Caco-2 (cell line): ENCODE data around the gene GRK1. TPM values are rescaled to one million over a fixed set of nuclear protein-coding genes. Genes with fewer than 3 reads are reported as not detected.
"Not testable (repeated sequence)": the region's sequence is repeated elsewhere in the genome, so short reads cannot be mapped to it uniquely, and the experiment has no call there.

Experiments
- BruUV-seq: library from RNA; stranded (reverse); fragments of 400-500 nt; replicated peaks from 2 replicates; lab custom pipeline; 2021; lab: Mats Ljungman, UMichigan
- CTCF ChIA-PET: fragments of 300-600 bp; sonication (Branson Sonifier 250); formaldehyde crosslinking; loops from one replicate; lab custom pipeline; 2022; ENCODE audit warnings: antibody characterized with exemption; lab: Charles Lee
- POLR2A ChIA-PET: fragments of 300-600 bp; sonication (Branson Sonifier 250); formaldehyde crosslinking; loops from one replicate; lab custom pipeline; 2022; ENCODE audit warnings: antibody characterized with exemption; lab: Charles Lee
- DNase-seq, 2 experiments: peaks; one replicate each; pipeline versions ENCODE4 v3.0.0 to v3.0.0-alpha.2; 2020 to 2022
- H3K27me3 ChIP-seq: replicated peaks from 2 replicates; pipeline ENCODE4 v1.6.0; 2011; ENCODE audit warnings: low read length; ENCODE audit not compliant: control insufficient read depth, insufficient read depth
- H3K36me3 ChIP-seq: 2 replicates; pipeline ENCODE4 v1.5.1; 2011; ENCODE audit warnings: low read length; ENCODE audit not compliant: control insufficient read depth, insufficient read depth
- H3K4me1 ChIP-seq: fragments of 250-450 bp; sonication (Bioruptor Pico); 2 replicates; pipeline ENCODE4 v1.5.1; 2020; ENCODE audit warnings: mild to moderate bottlenecking
- H3K4me3 ChIP-seq: 2 replicates; pipeline ENCODE4 v1.5.1; 2011; ENCODE audit warnings: low read depth, mild to moderate bottlenecking, control low read depth, low read length
- H3K9me3 ChIP-seq: fragments of 250-450 bp; sonication (Bioruptor Pico); 2 replicates; pipeline ENCODE4 v1.5.1; 2020; ENCODE audit warnings: mild to moderate bottlenecking, moderate library complexity
- H3K27ac Mint-ChIP-seq: one replicate; pipeline ENCODE4 v1.8.0; 2022; ENCODE audit warnings: mixed read lengths; ENCODE audit not compliant: unreplicated experiment
- H3K27me3 Mint-ChIP-seq: one replicate; pipeline ENCODE4 v1.8.0; 2022; ENCODE audit warnings: mixed read lengths; ENCODE audit not compliant: insufficient read depth, unreplicated experiment
- H3K36me3 Mint-ChIP-seq: one replicate; pipeline ENCODE4 v1.8.0; 2022; ENCODE audit warnings: mild to moderate bottlenecking, mixed read lengths; ENCODE audit not compliant: insufficient read depth, unreplicated experiment
- H3K4me1 Mint-ChIP-seq: one replicate; pipeline ENCODE4 v1.8.0; 2022; ENCODE audit warnings: low read depth, mixed read lengths; ENCODE audit not compliant: unreplicated experiment
- H3K4me3 Mint-ChIP-seq: one replicate; pipeline ENCODE4 v1.8.0; 2022; ENCODE audit warnings: mild to moderate bottlenecking, moderate library complexity, mixed read lengths; ENCODE audit not compliant: unreplicated experiment
- H3K9me3 Mint-ChIP-seq: one replicate; pipeline ENCODE4 v1.8.0; 2022; ENCODE audit warnings: mixed read lengths; ENCODE audit not compliant: unreplicated experiment
- intact Hi-C: fragments of 100-400 bp; cut with micrococcal nuclease; formaldehyde crosslinking; loops from one replicate; pipeline ENCODE4 v1.10.0; 2022; ENCODE audit not compliant: unreplicated experiment
- total RNA-seq: library from RNA; stranded (reverse); gene quantifications from 2 replicates; pipeline ENCODE4 v1.2.3, GENCODE V29; 2022
- TF ChIP-seq, protein P1 (sequence below), 2 experiments: fragments of 200-600 bp in 1 of 2; IDR thresholded peaks; 1 replicate in 1 of 2; 2 replicates in 1 of 2; pipeline versions ENCODE4 v1.5.1 to v1.8.0; 2011 to 2022; ENCODE audit warnings: antibody characterized with exemption in 1 of 2, control low read depth in 1 of 2, inconsistent platforms in 1 of 2, low read depth in 1 of 2, low read length in 1 of 2, mild to moderate bottlenecking in 1 of 2, moderate library complexity in 1 of 2; ENCODE audit not compliant: insufficient read depth in 1 of 2, severe bottlenecking in 1 of 2, unreplicated experiment in 1 of 2

Gene GRK1
- total RNA-seq, 1 experiment from 2014 or later: not detected

DNA sequence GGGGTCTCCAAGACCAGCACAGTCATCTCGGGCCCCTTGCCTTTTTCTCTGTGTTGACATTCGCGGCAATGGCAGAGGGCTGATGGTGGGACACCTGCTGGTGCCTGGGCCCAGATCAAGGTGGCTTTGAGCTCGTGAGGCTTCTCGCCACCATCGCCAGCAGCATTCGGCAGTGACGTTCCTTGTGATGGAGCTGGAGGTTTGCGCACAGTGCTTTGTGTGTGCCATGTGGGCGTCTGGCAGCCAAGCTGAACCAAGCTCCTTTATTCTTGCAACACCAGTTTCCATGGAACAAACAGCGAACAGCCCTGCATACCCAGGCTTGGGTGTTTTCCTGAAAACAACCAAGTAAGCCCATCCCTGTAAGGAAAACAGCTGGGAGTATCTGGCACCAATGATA, 82.9 kb downstream of the GRK1 start:
- POLR2A ChIA-PET: no interaction called here
- no peak overlapping the region for H3K27ac Mint-ChIP-seq

DNA sequence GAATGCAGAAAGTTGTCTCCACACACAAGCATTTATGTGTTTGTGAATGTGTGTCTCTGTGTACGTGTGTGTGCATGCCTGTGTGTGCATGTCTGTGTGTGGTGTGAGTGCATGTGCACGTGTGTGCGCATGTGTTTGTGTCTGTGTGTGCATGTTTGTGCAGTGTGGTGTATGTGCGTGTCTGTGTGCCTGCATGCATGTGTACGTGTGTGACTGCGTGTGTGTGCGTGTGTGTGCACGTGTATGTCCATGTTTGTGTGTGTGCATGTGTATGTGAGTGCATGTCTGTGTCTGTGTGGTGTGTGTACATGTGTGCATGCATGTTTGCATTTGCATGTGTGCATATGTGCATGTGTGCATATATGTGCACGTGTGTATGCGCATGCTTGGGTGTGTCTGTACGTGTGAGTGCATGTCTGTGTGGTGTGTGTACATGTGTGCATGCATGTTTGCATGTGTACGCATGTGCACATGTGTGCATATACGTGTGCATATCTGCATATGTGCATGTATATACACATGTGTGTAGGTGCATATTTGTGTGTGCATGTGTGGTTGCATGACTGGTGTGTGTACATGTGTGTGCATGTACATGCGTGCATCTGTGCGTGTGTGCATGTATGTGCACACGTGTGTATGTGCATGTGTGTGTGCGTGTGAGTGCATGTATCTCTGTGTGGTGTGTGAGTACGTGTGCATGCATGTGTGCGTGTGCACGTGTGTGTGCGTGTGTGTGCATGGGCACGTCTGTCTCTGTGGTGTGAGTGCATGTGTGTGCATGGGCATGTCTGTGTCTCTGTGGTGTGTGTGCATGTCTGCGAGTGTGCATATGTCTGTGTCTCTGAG, 83.8 kb downstream of the GRK1 start:
- peaks cover 6% of the 10 kb centered on the region for H3K36me3 Mint-ChIP-seq
- H3K4me1 Mint-ChIP-seq: peaks cover 8% of the 10 kb centered on the region
- CTCF ChIA-PET: no interaction called here
- Histone ChIP-seq H3K4me3 (no peak overlapping the region), H3K4me1 (peaks cover 7% of the 10 kb centered on the region), H3K9me3 (no peaks in the 10 kb centered on the region; the same call in 1 of the 2 replicates), H3K36me3 (no peaks in the 10 kb centered on the region), H3K27me3 (no peaks in the 10 kb centered on the region)
- POLR2A ChIA-PET: no interaction called here
- no peak for DNase-seq
- no peak overlapping the region for H3K27ac Mint-ChIP-seq
- no TSS peak for BruUV-seq
- H3K27me3 Mint-ChIP-seq: peaks cover 4% of the 10 kb centered on the region
- intact Hi-C loops: no loop called here
- H3K9me3 Mint-ChIP-seq: peaks cover 12% of the 10 kb centered on the region
- TF ChIP-seq, protein P1, sequence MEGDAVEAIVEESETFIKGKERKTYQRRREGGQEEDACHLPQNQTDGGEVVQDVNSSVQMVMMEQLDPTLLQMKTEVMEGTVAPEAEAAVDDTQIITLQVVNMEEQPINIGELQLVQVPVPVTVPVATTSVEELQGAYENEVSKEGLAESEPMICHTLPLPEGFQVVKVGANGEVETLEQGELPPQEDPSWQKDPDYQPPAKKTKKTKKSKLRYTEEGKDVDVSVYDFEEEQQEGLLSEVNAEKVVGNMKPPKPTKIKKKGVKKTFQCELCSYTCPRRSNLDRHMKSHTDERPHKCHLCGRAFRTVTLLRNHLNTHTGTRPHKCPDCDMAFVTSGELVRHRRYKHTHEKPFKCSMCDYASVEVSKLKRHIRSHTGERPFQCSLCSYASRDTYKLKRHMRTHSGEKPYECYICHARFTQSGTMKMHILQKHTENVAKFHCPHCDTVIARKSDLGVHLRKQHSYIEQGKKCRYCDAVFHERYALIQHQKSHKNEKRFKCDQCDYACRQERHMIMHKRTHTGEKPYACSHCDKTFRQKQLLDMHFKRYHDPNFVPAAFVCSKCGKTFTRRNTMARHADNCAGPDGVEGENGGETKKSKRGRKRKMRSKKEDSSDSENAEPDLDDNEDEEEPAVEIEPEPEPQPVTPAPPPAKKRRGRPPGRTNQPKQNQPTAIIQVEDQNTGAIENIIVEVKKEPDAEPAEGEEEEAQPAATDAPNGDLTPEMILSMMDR (IDR thresholded peaks at IDR 0.05; ENCODE audit: insufficient read depth in 1 of 2, low read depth in 1 of 2, low read length in 1 of 2, severe bottlenecking in 1 of 2, unreplicated experiment in 1 of 2): no peak
- no peak overlapping the region for H3K4me3 Mint-ChIP-seq

More for the DNA sequence above, 82.9 kb downstream of the GRK1 start:
- H3K4me3 ChIP-seq: no peak overlapping the region
- intact Hi-C loops: no loop called here
- Mint-ChIP-seq H3K36me3 (peaks cover 6% of the 10 kb centered on the region), H3K9me3 (peaks cover 12% of the 10 kb centered on the region), H3K27me3 (peaks cover 3% of the 10 kb centered on the region), H3K4me3 (no peak overlapping the region), H3K4me1 (peaks cover 12% of the 10 kb centered on the region)
- TF ChIP-seq, protein P1 (IDR thresholded peaks at IDR 0.05; ENCODE audit: insufficient read depth in 1 of 2, low read depth in 1 of 2, low read length in 1 of 2, severe bottlenecking in 1 of 2, unreplicated experiment in 1 of 2): no peak
- no peaks in the 10 kb centered on the region for H3K36me3 ChIP-seq
- no TSS peak for BruUV-seq
- peaks cover 7% of the 10 kb centered on the region for H3K4me1 ChIP-seq
- CTCF ChIA-PET: no interaction called here
- H3K27me3 ChIP-seq: no peaks in the 10 kb centered on the region
- DNase-seq: no peak
- H3K9me3 ChIP-seq: no peaks in the 10 kb centered on the region; the same call in 1 of the 2 replicates

DNA sequence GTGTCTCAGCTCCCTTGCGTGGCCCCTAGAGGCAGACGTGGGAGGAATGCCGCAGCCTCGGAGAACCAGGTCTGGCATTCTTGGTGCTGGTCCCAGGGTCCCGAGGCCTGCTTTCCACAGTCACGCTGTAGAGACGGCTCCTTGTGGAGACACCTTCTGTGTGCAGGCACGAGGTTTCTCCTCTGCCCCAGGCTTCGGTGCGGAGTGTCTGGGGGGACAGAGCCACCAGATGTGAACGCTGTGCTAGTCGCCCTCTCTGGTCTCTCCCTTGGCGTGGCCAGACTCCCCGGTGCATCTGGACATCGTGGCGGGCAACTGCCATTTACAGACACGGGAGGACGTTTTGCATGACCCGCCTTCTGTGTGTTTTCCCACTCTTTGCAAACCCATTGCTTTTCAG, 84.5 kb downstream of the GRK1 start:
- POLR2A ChIA-PET: no interaction called here
- DNase-seq: no peak
- Mint-ChIP-seq H3K4me1 (peaks cover under 1% of the 10 kb centered on the region), H3K27me3 (peaks cover 4% of the 10 kb centered on the region), H3K4me3 (no peak overlapping the region), H3K27ac (no peak overlapping the region), H3K9me3 (peaks cover 12% of the 10 kb centered on the region), H3K36me3 (peaks cover 6% of the 10 kb centered on the region)
- TF ChIP-seq, protein P1 (IDR thresholded peaks at IDR 0.05; ENCODE audit: insufficient read depth in 1 of 2, low read depth in 1 of 2, low read length in 1 of 2, severe bottlenecking in 1 of 2, unreplicated experiment in 1 of 2): no peak
- H3K27me3 ChIP-seq: no peaks in the 10 kb centered on the region
- H3K9me3 ChIP-seq: no peaks in the 10 kb centered on the region; the same call in 1 of the 2 replicates
- CTCF ChIA-PET: no interaction called here
- H3K4me1 ChIP-seq: no peaks in the 10 kb centered on the region; the same call in 1 of the 2 replicates
- H3K4me3 ChIP-seq: no peak overlapping the region
- no TSS peak for BruUV-seq
- intact Hi-C loops: no loop called here
- H3K36me3 ChIP-seq: no peaks in the 10 kb centered on the region

DNA sequence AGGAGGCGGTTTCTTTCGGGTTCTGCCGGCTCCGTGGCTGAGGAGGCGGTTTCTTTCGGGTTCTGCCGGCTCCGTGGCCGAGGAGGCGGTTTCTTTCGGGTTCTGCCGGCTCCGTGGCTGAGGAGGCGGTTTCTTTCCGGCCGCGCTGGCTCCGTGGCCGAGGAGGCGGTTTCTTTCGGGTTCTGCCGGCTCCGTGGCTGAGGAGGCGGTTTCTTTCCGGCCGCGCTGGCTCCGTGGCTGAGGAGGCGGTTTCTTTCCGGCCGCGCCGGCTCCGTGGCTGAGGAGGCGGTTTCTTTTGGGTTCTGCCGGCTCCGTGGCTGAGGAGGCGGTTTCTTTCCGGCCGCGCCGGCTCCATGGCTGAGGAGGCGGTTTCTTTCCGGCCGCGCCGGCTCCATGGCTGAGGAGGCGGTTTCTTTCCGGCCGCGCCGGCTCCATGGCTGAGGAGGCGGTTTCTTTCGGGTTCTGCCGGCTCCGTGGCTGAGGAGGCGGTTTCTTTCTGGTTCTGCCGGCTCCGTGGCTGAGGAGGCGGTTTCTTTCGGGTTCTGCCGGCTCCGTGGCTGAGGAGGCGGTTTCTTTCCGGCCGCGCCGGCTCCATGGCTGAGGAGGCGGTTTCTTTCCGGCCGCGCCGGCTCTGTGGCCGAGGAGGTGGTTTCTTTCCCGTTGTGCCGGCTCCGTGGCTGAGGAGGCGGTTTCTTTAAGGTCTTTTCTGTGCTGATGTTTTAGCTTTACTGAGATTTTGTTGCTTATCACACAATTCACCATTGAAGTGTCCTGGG, 85.4 kb downstream of the GRK1 start:
- CTCF ChIA-PET, POLR2A ChIA-PET: not testable (repeated sequence)

More for the DNA sequence above, 85.4 kb downstream of the GRK1 start:
- H3K36me3 Mint-ChIP-seq, H3K9me3 ChIP-seq, H3K4me1 ChIP-seq, H3K4me3 Mint-ChIP-seq, H3K27me3 ChIP-seq, BruUV-seq, H3K4me3 ChIP-seq, H3K27me3 Mint-ChIP-seq, H3K27ac Mint-ChIP-seq, intact Hi-C loops, H3K36me3 ChIP-seq, DNase-seq, H3K4me1 Mint-ChIP-seq: not testable (repeated sequence)
- peaks cover 20% of the 10 kb centered on the region for H3K9me3 Mint-ChIP-seq
